Endothelial cell of hepatic sinusoid (primary cell): Measurements from ENCODE around the gene NRXN3.

ENCODE experiments used
- in situ Hi-C: cut with HindIII; loops from 2 replicates; pipeline ENCODE4 v1.10.0; 2017; ENCODE audit warnings: low sequenced_read_pairs

The NRXN3 gene

DNA sequence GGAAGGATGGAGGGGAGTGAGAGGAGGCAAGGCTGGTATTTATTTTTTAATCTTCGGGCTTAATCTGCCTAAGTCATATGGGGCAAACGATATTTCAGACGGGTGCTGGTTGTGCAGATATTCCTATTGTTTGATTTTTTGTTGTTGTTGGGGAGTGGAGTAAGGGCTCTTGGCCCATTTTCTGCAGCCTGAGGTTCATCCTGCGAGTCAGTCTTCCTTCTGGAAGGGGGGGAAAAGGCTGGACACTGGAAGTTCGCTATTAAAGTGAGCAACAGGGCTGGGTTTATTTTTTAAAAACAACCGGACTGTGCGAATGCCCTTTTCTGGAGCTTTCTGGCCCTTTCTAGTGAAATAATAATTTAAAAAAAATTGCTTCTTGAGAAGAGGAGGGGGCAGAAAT, 2.3 kb downstream of the NRXN3 start:
- in situ Hi-C loops = no loop called here

DNA sequence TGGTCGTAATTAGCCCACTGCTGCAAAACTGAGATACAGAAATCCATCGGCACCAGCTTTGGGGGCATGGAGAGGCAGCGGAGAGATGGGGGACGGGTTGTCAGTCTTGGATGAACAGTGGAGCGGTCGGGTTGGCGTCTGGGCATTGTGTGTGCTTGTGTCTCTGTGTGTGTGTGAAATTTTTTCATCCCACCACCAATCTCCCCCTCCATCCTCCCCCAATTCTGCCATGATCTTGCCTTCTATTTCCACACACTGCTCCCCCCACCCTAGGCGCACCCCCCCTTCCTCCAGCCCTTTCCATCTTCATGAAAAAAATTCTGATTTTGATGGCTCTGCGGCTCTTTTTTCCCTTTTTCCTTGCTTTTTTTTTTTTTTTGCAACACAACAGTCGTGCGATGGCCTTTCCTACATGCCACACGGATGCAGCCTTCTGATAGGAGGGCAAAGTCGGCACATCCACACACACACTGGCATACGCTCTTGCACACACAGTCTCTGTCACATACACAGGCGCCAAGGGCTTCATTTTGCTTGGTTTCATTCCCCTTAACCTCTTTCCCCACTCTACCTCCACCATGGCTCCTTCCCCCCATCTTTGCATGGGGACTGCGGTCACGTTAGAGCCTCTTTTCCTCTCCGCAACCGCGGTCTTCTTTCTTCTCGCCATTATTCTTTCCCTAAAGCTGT, 3.3 kb downstream of the NRXN3 start:
- in situ Hi-C loops = no loop called here

DNA sequence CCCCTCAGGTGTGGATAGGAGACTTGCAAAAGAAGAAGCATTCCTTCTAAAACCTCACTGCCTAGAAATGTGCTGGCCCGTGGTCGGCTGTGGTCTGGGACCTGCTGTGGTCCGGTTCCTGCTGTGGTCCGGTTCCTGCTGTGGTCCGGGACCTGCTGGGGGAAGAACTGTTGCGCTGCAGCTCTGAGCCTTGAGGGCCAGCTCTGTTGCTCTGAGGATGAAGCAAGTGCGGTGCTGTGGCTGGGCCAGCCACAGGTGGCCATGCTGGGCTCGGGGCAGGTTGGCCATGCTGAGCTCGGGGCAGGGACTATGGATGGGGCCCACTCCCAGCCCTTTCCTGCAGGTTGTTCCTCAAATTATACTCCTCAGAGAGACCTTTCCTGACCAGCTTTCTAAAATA, 5.2 kb downstream of the NRXN3 start:
- in situ Hi-C loops = no loop called here

GRCh38 chr14:78178071-78178470, 7.9 kb downstream of the NRXN3 start:
- in situ Hi-C loops = no loop called here

- in situ Hi-C loops = no loop called here
These were observed 8.8 kb downstream of the NRXN3 start for GRCh38 chr14:78178971-78179370.

DNA sequence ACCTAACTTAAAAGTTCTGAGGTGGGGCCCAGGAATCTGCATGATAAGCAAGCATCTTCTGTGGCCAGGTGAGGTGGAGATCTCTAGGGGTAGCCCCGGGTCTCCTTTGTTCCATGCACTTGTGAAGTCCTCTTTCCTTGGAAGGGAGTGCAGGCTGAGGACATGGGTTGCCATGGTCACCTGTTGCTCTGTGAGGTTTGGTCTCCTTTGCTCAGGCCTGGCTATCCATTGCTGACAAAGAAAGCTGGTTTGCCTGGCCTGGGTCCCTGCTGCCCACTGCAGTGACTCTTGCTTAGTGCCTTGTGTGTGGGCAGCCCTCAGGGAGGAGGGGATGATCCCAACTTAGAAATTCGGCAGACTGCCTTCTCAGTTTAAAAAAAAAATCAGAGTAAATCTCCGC, 11.1 kb downstream of the NRXN3 start:
- in situ Hi-C loops = loop anchor here (5.0 kb wide), 1 partner anchor 56 kb away; no protein-coding TSS in a partner anchor

- in situ Hi-C loops = loop anchor here (5.0 kb wide), 1 partner anchor 55 kb away; no protein-coding TSS in a partner anchor
These were observed 12.5 kb downstream of the NRXN3 start for GRCh38 chr14:78182722-78183121.

DNA sequence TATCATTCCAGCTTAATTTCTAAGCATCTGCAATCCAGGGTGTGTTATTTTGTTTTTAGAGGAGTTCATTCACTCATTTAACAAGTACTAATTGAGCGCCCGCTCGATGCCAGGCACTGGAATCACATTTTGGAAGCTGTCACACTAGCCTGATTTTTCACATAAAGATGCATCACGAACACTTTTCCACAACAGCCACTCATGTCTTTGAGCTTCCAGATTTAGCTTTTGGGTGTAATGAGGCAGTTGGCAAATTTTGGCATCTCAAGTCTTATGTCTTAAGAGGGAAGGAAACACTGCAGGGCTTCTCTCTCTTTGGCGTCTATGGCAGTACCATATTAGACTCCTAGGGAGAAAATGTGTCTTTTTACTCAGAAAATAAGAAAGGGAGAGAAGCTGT, 14.0 kb downstream of the NRXN3 start:
- in situ Hi-C loops = loop anchor here (5.0 kb wide), 1 partner anchor 53 kb away; no protein-coding TSS in a partner anchor

DNA sequence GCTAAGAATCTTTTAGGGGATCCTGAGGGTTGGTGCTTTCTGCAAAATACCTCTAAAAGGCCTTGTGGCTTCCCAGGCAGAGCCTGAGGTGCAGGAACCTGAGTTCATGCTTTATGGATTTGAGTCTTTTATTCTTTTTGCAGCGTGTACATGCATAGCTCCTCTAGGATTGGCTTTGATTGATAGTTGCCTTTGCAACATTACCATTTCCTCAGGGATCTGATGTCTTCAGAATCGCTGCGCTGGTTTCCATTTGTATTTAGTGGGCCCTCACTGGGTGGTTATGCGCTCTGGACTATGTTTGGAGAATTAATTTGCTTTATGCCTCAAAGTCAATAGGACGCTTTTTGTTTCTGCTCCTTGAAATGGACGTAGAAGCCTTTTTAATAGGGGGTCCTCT, 16.1 kb downstream of the NRXN3 start:
- in situ Hi-C loops = no loop called here

GRCh38 chr14:78188882-78189281, 18.7 kb downstream of the NRXN3 start:
- in situ Hi-C loops = no loop called here

DNA sequence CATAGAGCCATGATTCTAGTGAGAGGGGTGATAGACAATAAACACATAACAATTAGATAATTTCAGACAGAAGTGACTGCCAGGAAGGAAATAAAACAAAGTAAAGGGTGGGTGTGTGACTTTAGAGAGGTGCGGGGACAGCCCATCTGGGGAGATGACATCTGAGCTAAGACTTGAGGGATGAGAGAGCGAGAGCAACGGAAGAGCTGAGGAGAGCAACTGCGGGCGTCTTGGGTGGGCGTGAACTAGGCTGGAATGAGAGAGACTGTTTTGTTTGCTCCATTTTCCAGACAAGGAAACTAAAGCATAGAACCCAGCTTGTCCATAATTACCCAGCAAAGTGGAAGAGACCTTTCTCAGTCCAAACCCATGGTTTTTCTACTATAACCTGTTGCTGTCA, 25.3 kb downstream of the NRXN3 start:
- in situ Hi-C loops = no loop called here

- in situ Hi-C loops = no loop called here
These were observed 26.1 kb downstream of the NRXN3 start for GRCh38 chr14:78196323-78196722.

- in situ Hi-C loops = no loop called here
These were observed 26.9 kb downstream of the NRXN3 start for GRCh38 chr14:78197051-78197450.

GRCh38 chr14:78202163-78202562, 32.0 kb downstream of the NRXN3 start:
- in situ Hi-C loops = no loop called here

GRCh38 chr14:78202976-78203375, 32.8 kb downstream of the NRXN3 start:
- in situ Hi-C loops = no loop called here

DNA sequence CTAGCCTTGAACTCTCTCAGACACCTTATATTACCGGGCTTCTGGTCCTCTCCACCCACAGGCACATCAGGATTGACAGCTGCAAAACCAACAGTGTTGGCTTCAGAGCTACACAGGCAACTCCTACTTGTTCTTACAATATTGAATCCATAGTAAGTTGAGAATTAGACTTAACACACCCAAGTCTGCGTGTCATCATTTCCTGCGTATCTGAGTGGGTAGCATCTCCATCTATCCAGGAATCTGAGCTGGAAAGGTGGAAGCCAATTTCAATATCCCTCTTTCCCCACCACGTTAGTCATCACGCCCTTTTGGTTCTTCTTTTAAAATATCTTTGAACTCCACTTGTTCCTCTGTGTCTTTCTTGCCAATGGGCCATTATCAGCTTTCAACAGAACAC, 37.2 kb downstream of the NRXN3 start:
- in situ Hi-C loops = no loop called here

GRCh38 chr14:78220273-78220672, 50.1 kb downstream of the NRXN3 start:
- in situ Hi-C loops = no loop called here

- in situ Hi-C loops = no loop called here
These were observed 52.6 kb downstream of the NRXN3 start for GRCh38 chr14:78222746-78223145.

DNA sequence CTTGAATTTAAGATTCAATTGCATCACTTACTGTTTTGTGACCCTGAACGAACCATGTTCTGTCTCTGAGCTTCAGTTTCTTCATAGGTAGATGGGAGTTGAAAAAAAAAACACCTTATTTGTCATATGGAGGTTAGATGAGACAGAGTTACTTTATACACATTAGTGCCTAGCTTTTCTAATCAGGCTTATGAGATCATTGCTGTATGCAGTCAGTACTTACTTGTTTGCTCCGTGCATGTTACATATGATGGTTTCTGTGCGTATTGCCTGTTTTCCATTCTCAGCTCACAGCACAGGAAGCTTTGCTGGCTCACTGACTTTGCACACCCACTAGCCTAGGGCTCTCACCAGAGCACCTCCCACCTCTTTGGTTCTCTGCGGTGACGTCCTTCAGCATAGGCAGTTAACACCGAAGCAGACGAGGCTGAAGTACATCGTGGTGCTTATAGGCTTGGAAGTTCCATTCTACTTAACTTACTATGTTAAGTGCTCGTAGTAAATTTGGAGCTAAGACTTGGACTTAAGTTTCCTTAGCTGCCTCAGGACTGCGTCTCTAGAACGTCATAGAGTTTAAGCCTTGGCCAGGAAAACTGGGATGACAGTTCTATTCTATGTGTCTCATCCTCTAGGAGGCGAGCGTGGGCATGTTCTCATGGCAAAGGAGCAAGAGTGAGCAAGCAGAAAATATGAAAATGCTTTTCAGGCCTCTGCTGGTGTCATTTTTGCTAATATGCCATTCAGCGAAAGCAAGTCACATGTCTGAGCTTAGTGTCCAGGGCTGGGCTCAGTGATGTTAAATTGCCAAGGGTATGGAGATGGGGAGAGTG, 57.3 kb downstream of the NRXN3 start:
- in situ Hi-C loops = no loop called here

DNA sequence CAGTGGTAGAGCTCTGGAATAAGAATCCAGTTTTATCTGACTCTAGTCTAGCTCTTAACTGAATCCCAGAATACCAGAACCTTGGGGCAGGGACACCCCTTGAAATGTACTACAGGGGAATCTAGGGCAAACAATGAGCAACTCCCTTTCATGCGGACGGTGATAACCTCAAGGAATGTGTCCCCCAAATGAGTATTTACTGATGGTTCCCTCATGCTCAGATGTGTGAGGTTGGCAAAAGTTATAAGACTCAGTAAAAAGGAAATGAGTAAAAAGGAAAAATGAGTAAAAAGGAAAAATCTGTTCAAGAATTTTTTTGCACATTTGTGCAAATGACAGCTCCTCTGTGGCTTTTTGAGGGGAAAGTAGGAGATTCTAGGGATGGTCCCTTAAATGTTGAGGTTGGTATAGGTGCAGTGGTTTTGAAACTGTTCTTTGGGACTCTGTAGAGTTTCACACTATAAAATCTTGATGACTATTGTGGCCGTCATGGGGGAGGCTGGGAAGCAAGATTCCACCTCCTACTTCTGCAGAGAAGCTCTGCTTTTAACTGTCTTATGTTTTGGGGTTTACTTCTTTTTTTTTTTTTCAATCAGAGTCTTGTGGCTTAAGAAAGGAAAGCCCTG, 58.6 kb downstream of the NRXN3 start:
- in situ Hi-C loops = no loop called here

GRCh38 chr14:78232231-78233000, 62.2 kb downstream of the NRXN3 start:
- in situ Hi-C loops = no loop called here
